Measurements from ENCODE around the gene PECR. TPM values are rescaled to one million over a fixed set of nuclear protein-coding genes. Genes with fewer than 3 reads are reported as not detected.

Gene PECR
- total and polyA plus RNA-seq, 10 donors, result 5.0 to 16.9 (median 9.9) TPM

DNA sequence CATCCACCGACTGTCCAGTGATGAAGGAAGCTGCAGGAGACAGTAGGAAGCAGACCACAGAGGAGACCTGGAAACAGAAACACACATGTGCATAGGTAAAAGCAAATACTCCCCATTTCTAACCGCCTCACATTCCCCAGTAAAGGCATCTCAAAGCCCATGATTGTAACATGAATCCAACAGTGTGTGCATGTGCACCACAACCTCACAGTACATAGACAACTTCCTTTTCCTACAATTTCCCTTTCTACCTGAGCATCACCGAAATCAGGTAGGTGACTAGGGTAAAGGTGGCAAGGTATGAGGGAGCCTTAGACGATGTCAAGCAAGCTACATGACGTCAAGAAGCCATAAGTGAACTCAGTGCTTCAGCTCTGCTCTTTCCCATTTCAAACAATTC lies 37.7 kb downstream of the PECR start:
- Histone ChIP-seq H3K4me3 (no peak overlapping the region), H3K36me3 (peaks cover 0 to 98% (median 19%) of the 10 kb centered on the region in 6 donors), H3K4me1 (no peaks in the 10 kb centered on the region), H3K9me3 (no peaks in the 10 kb centered on the region), H3K27me3 (replicated peaks in 1 of 7) (no peaks in the 10 kb centered on the region), H3K27ac (no peak overlapping the region)
- intact Hi-C loops (cut with DNase I; ENCODE audit: low total_unique reads), result no loop called here
- 94 to 100% (median 96%) methylated on average over 5 of the region's 5 CpGs for WGBS, 5 donors
- TF ChIP-seq, protein P1, sequence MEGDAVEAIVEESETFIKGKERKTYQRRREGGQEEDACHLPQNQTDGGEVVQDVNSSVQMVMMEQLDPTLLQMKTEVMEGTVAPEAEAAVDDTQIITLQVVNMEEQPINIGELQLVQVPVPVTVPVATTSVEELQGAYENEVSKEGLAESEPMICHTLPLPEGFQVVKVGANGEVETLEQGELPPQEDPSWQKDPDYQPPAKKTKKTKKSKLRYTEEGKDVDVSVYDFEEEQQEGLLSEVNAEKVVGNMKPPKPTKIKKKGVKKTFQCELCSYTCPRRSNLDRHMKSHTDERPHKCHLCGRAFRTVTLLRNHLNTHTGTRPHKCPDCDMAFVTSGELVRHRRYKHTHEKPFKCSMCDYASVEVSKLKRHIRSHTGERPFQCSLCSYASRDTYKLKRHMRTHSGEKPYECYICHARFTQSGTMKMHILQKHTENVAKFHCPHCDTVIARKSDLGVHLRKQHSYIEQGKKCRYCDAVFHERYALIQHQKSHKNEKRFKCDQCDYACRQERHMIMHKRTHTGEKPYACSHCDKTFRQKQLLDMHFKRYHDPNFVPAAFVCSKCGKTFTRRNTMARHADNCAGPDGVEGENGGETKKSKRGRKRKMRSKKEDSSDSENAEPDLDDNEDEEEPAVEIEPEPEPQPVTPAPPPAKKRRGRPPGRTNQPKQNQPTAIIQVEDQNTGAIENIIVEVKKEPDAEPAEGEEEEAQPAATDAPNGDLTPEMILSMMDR (IDR thresholded peaks at IDR 0.05 in 8 of 11, conservative IDR thresholded peaks at IDR 0.05 in 3 of 11), result no peak
- TF ChIP-seq POLR2AphosphoS5 (IDR thresholded peaks at IDR 0.05) (no peak), POLR2A (IDR thresholded peaks at IDR 0.05) (no peak)
- no peak for DNase-seq

DNA sequence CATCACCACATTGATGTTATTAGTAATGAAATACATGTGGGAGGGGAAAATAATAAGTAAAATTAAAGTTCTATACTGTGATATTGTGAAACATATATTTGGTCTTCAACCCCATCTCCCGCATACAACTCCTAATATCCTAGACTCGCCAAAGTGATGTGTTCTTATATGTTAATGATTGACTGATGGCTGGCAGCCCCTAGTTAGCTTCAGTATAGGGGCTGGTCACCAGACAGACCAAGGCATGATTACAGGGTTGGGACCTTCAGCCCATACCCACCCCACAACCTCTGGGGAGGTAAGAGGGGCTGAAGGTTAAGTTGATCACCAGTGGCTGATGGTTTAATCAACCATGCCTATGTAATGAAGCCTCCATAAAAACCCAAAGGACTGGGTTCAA lies 40.2 kb downstream of the PECR start:
- no peak for DNase-seq
- H3K9me3 ChIP-seq, result no peaks in the 10 kb centered on the region
- TF ChIP-seq, protein P1 (IDR thresholded peaks at IDR 0.05 in 8 of 11, conservative IDR thresholded peaks at IDR 0.05 in 3 of 11), result no peak
- TF ChIP-seq POLR2AphosphoS5 (IDR thresholded peaks at IDR 0.05) (no peak), POLR2A (IDR thresholded peaks at IDR 0.05) (no peak)
- intact Hi-C loops (cut with DNase I; ENCODE audit: low total_unique reads), result no loop called here
- no peak overlapping the region for H3K4me3 ChIP-seq
- WGBS, 5 donors, result 95 to 100% (median 97%) methylated on average over 2 of the region's 2 CpGs
- peaks cover 2 to 98% (median 18%) of the 10 kb centered on the region in 6 donors for H3K36me3 ChIP-seq
- no peaks in the 10 kb centered on the region for H3K4me1 ChIP-seq
- H3K27me3 ChIP-seq (replicated peaks in 1 of 7), result no peaks in the 10 kb centered on the region
- no peak overlapping the region for H3K27ac ChIP-seq

DNA sequence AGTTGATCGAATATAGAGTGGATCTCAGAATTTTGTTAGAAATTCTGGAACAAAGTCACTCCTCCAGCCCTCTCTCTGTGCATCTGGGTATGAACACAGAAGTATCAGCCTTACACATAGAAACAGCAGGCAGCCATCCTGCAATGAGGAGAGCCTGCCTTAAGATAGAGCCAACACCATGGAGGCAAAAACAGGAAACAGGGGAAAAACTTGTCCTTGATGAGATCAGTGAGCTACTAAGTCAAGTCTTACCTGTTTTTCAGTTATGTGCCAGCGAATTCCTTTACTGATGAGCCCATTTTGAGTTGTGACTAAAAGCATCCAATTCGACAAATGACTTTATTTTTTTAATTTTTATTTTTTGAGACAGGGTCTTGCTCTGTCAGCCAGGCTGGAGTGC lies 41.7 kb downstream of the PECR start:
- Histone ChIP-seq H3K9me3 (no peaks in the 10 kb centered on the region), H3K36me3 (peaks cover 2 to 99% (median 16%) of the 10 kb centered on the region in 6 donors), H3K27me3 (replicated peaks in 1 of 7) (no peaks in the 10 kb centered on the region), H3K27ac (no peak overlapping the region), H3K4me1 (no peaks in the 10 kb centered on the region), H3K4me3 (no peak overlapping the region)
- no peak for DNase-seq
- intact Hi-C loops (cut with DNase I; ENCODE audit: low total_unique reads), result loop anchor here (10.0 kb wide), 1 partner anchor 625 kb away; no protein-coding TSS in a partner anchor
- TF ChIP-seq POLR2AphosphoS5 (IDR thresholded peaks at IDR 0.05) (no peak), POLR2A (IDR thresholded peaks at IDR 0.05) (no peak)
- TF ChIP-seq, protein P1 (IDR thresholded peaks at IDR 0.05 in 8 of 11, conservative IDR thresholded peaks at IDR 0.05 in 3 of 11), result no peak
- 91 to 97% (median 95%) methylated on average over 3 of the region's 3 CpGs for WGBS, 5 donors

DNA sequence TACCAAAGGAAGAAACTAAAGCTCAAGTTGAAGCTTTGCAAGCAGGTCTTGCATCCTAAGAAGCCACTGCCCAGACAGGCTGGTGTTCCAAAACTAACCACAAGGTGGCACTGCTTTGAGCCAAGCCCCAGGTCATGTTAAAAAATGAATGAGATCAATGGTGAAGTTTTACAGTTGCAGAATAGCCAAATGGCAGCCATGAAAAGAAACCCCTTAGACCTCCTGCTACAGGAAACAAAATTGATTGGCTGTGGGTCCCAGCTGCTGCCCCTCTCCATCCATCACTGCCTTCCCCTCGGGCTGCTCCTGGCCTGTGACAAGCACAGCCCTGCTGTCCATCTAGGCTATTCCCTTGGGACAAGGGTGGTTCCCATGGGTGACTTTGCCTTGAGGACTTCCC lies 47.5 kb downstream of the PECR start:
- Histone ChIP-seq H3K4me1 (peaks cover 0 to 19% (median 6%) of the 10 kb centered on the region in 6 donors), H3K9me3 (no peaks in the 10 kb centered on the region), H3K4me3 (no peak overlapping the region), H3K27ac (no peak overlapping the region), H3K36me3 (peaks cover 0 to 65% (median 4%) of the 10 kb centered on the region in 6 donors), H3K27me3 (replicated peaks in 1 of 7) (no peaks in the 10 kb centered on the region)
- peak; percentile 83 for DNase-seq
- intact Hi-C loops (cut with DNase I; ENCODE audit: low total_unique reads), result loop anchor here (10.0 kb wide), 1 partner anchor 631 kb away; no protein-coding TSS in a partner anchor
- no peak for TF ChIP-seq POLR2A (IDR thresholded peaks at IDR 0.05)
- peak in 1 of 3 donors; percentile 38 for TF ChIP-seq POLR2AphosphoS5 (IDR thresholded peaks at IDR 0.05)
- TF ChIP-seq, protein P1 (IDR thresholded peaks at IDR 0.05 in 8 of 11, conservative IDR thresholded peaks at IDR 0.05 in 3 of 11), result peak; percentile 57 to 97 (median 91)
- 54 to 86% (median 79%) methylated on average over 1 of the region's 1 CpG for WGBS, 5 donors

Measured in spleen (tissue), 11 donors.